HepG2 (cell line): ENCODE measurements around the gene MACROD2. TPM values are rescaled to one million over a fixed set of nuclear protein-coding genes. Genes with fewer than 3 reads are reported as not detected.

ENCODE experiments used
- ATAC-seq: fragments of 200-7000 bp; cut with Tn5 transposase; 3 replicates; pipeline ENCODE4 v1.9.1; 2020; ENCODE audit warnings: mild to moderate bottlenecking, moderate library complexity
- BruUV-seq: library from RNA; stranded (reverse); fragments of 400-500 nt; replicated peaks from 2 replicates; lab custom pipeline; 2021; lab: Mats Ljungman, UMichigan
- CTCF ChIA-PET: fragments of 300-600 bp; formaldehyde crosslinking; extraction: SDS; loops from one replicate; lab custom pipeline; 2021; ENCODE audit warnings: low total read pairs, inconsistent platforms, low intra/inter-chr PET ratio; lab: Yijun Ruan, JAX
- POLR2A ChIA-PET: fragments of 350-600 bp; sonication (Branson Sonifier 250); formaldehyde crosslinking; loops from one replicate; lab custom pipeline; 2020; ENCODE audit warnings: antibody characterized with exemption, inconsistent platforms; lab: Yijun Ruan, JAX
- DNase-seq: peaks from one replicate; pipeline ENCODE4 v3.0.0-alpha.2; 2015; ENCODE audit warnings: low spot score
- FAIRE-seq: peaks from 3 replicates; lab custom pipeline; 2011; peaks lifted over from hg19 to GRCh38; lab: Jason Lieb, UNC
- H2AFZ ChIP-seq: one replicate; pipeline ENCODE4 v1.6.1; 2011; ENCODE audit warnings: low read length, inconsistent platforms
- H3K27ac ChIP-seq: fragments of 300-600 bp; 3 replicates; pipeline ENCODE4 v1.8.0; 2011; ENCODE audit warnings: mixed run types, mild to moderate bottlenecking, mixed read lengths, low read length, inconsistent platforms; ENCODE audit not compliant: insufficient read depth; ENCODE audit errors: extremely low read length
- H3K27me3 ChIP-seq, 2 experiments: fragments of 200-600 bp in 1 of 2; 2 replicates in 1 of 2; 3 replicates in 1 of 2; pipeline versions ENCODE4 v1.6.0 to v1.8.0; 2011; ENCODE audit warnings: low read length in 2 of 2, mild to moderate bottlenecking in 2 of 2, moderate library complexity in 2 of 2, inconsistent platforms in 1 of 2; ENCODE audit not compliant: insufficient read depth in 2 of 2, control insufficient read depth in 1 of 2
- H3K36me3 ChIP-seq, 2 experiments: fragments of 200-600 bp in 1 of 2; replicated peaks in 1 of 2; 2 replicates in 1 of 2; 3 replicates in 1 of 2; pipeline versions ENCODE4 v1.5.1 to v1.8.0; 2011; ENCODE audit warnings: low read length in 2 of 2, inconsistent platforms in 1 of 2; ENCODE audit not compliant: insufficient read depth in 2 of 2, control insufficient read depth in 1 of 2
- H3K4me1 ChIP-seq: 2 replicates; pipeline ENCODE4 v1.5.1; 2012; ENCODE audit warnings: low read length, inconsistent platforms; ENCODE audit not compliant: insufficient read depth
- H3K4me2 ChIP-seq: 2 replicates; pipeline ENCODE4 v1.6.0; 2011; ENCODE audit warnings: low read depth, low read length, inconsistent platforms
- H3K4me3 ChIP-seq, 3 experiments: fragments of 200-600 bp in 1 of 3; sonication (generic), shearing (Covaris generic) in 1 of 3; replicated peaks in 1 of 3; 2 replicates each; pipeline ENCODE4 v1.5.1; 2011 to 2016; ENCODE audit warnings: low read length in 3 of 3, inconsistent platforms in 2 of 3, low read depth in 2 of 3, mild to moderate bottlenecking in 2 of 3, control low read depth in 1 of 3, mixed read lengths in 1 of 3; ENCODE audit not compliant: insufficient read depth in 1 of 3
- H3K79me2 ChIP-seq: one replicate; pipeline ENCODE4 v1.6.1; 2011; ENCODE audit warnings: low read length, inconsistent platforms; ENCODE audit not compliant: insufficient read depth
- H3K9ac ChIP-seq: 2 replicates; pipeline ENCODE4 v1.6.0; 2011; ENCODE audit warnings: mild to moderate bottlenecking, low read depth, low read length, inconsistent platforms; ENCODE audit not compliant: insufficient read depth
- H3K9me3 ChIP-seq: 2 replicates; pipeline ENCODE4 v1.5.1; 2012; ENCODE audit warnings: mild to moderate bottlenecking, low read length
- H4K20me1 ChIP-seq: 2 replicates; pipeline ENCODE4 v1.6.0; 2011; ENCODE audit warnings: inconsistent platforms, mild to moderate bottlenecking, low read length, moderate library complexity; ENCODE audit not compliant: insufficient read depth
- CREB1 ChIP-seq, 2 experiments: fragments of 450-650 bp in 1 of 2; IDR thresholded peaks; 2 replicates each; pipeline ENCODE4 v1.6.1; 2016 to 2017; ENCODE audit warnings: control low read depth in 1 of 2, mild to moderate bottlenecking in 1 of 2, missing compliant biosample characterization in 1 of 2, missing genetic modification characterization in 1 of 2
- FOXA1 ChIP-seq, 2 experiments: fragments of 450-650 bp in 1 of 2; sonication (generic) in 1 of 2; formaldehyde crosslinking in 1 of 2; IDR thresholded peaks; 2 replicates each; pipeline versions ENCODE4 v1.4.0 to v1.6.1; 2016 to 2020; ENCODE audit warnings: missing genetic modification reagents in 1 of 2
- NR2F2 ChIP-seq: IDR thresholded peaks from 2 replicates; pipeline ENCODE4 v1.6.1; 2012; ENCODE audit warnings: low read depth, inconsistent platforms, borderline replicate concordance
- ZNF605 ChIP-seq: sonication (generic); formaldehyde crosslinking; IDR thresholded peaks from 2 replicates; pipeline ENCODE4 v1.8.0; 2022; ENCODE audit warnings: mild to moderate bottlenecking, missing genetic modification reagents
- WGBS: methylation state at CpG from one replicate; pipeline ENCODE4 v1.1.6; 2017; ENCODE audit warnings: low lambda C conversion rate; 5-methylcytosine and 5-hydroxymethylcytosine counted together
- in situ Hi-C: cut with HindIII; loops from 2 replicates; pipeline ENCODE4 v1.10.0; 2017; ENCODE audit warnings: low pct_unique_long_range_greater_than_20kb; ENCODE audit not compliant: extremely low pct_ligation_motif_present
- intact Hi-C: fragments of 100-400 bp; cut with micrococcal nuclease; formaldehyde crosslinking; loops from one replicate; pipeline ENCODE4 v1.10.0; 2022; ENCODE audit not compliant: unreplicated experiment
- polyA plus RNA-seq, 8 experiments: library from polyadenylated mRNA; depleted of rRNA in 3 of 8; stranded (reverse) in 7 of 8; unstranded in 1 of 8; fragments of >200 nt; fragmentation: Illumina TruSeq in 4 of 8; extraction: Trizol in 4 of 8; gene quantifications; 2 replicates each; pipeline versions ENCODE4 v1.2.1 to v1.2.3, GENCODE V29; 2011 to 2016; ENCODE audit warnings: low read depth in 4 of 8, missing spikeins in 1 of 8, mixed read lengths in 1 of 8; ENCODE audit not compliant: insufficient read depth in 1 of 8
- total RNA-seq, 5 experiments: library from RNA; depleted of rRNA; stranded (reverse); fragments of >200 nt; fragmentation: Illumina TruSeq; extraction: Trizol; gene quantifications; 2 replicates each; pipeline ENCODE4 v1.2.3, GENCODE V29; 2016; ENCODE audit warnings: low read depth in 1 of 5
- TF ChIP-seq, protein P1 (sequence below): sonication (generic); formaldehyde crosslinking; conservative IDR thresholded peaks from 2 replicates; pipeline ENCODE4 v1.5.0; 2020; ENCODE audit warnings: missing genetic modification reagents
- TF ChIP-seq, protein P2 (sequence below): sonication (generic); formaldehyde crosslinking; IDR thresholded peaks from 2 replicates; pipeline ENCODE4 v1.5.0; 2020; ENCODE audit warnings: mild to moderate bottlenecking, missing genetic modification reagents, borderline replicate concordance

MACROD2 gene
- total and polyA plus RNA-seq, 2 of the 13 experiments (the other 11 are each of a cell fraction or from before 2014, with no cell fraction given): 0.13 to 0.51 TPM

DNA sequence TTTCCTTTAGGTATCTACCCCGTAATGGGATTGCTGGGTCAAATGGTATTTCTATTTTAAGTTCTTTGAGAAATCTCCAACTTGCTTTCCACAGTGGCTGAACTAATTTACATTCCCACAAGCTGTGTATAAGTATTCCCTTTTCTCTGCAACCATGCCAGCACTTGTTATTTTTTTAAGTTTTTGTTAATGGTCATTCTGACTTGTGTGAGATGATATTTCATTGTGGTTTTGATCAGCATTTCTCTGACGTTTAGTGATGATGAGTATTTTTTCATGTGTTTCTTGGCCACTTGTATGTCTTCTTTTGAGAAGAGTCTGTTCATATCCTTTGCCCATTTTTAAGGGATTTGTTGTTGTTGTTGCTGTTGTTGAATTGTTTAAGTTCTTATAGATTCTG, 1706.8 kb downstream of the MACROD2 start:
- Histone ChIP-seq H3K4me2 (no peak overlapping the region), H3K9ac (no peak overlapping the region), H3K27me3 (no peaks in the 10 kb centered on the region), H3K36me3 (no peaks in the 10 kb centered on the region), H2AFZ (no peak overlapping the region), H4K20me1 (no peaks in the 10 kb centered on the region), H3K4me3 (no peak overlapping the region), H3K4me1 (no peaks in the 10 kb centered on the region), H3K27ac (no peak overlapping the region), H3K9me3 (0 out of 2 replicates have a peak, but pooled peaks cover 3% of the 10 kb centered on the region), H3K79me2 (no peaks in the 10 kb centered on the region)
- no TSS peak for BruUV-seq
- intact Hi-C loops (no loop called here), in situ Hi-C loops (loop anchor here (10.0 kb wide), 2 partner anchors 533 to 1063 kb away; no protein-coding TSS in a partner anchor)
- under 1% methylated on average over 2 of the region's 2 CpGs for WGBS
- ChIA-PET CTCF (no interaction called here), POLR2A (no interaction called here)
- DNase-seq (no peak), ATAC-seq (no peak), FAIRE-seq (no peak)
- TF ChIP-seq CREB1 (IDR thresholded peaks at IDR 0.05): peak; percentile 18; the same call in 1 of the 2 replicates
- TF ChIP-seq CREB1 (CRISPR knock-in tag; IDR thresholded peaks at IDR 0.05): no peak
- TF ChIP-seq, protein P1, sequence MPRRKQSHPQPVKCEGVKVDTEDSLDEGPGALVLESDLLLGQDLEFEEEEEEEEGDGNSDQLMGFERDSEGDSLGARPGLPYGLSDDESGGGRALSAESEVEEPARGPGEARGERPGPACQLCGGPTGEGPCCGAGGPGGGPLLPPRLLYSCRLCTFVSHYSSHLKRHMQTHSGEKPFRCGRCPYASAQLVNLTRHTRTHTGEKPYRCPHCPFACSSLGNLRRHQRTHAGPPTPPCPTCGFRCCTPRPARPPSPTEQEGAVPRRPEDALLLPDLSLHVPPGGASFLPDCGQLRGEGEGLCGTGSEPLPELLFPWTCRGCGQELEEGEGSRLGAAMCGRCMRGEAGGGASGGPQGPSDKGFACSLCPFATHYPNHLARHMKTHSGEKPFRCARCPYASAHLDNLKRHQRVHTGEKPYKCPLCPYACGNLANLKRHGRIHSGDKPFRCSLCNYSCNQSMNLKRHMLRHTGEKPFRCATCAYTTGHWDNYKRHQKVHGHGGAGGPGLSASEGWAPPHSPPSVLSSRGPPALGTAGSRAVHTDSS (CRISPR knock-in tag): no peak

DNA sequence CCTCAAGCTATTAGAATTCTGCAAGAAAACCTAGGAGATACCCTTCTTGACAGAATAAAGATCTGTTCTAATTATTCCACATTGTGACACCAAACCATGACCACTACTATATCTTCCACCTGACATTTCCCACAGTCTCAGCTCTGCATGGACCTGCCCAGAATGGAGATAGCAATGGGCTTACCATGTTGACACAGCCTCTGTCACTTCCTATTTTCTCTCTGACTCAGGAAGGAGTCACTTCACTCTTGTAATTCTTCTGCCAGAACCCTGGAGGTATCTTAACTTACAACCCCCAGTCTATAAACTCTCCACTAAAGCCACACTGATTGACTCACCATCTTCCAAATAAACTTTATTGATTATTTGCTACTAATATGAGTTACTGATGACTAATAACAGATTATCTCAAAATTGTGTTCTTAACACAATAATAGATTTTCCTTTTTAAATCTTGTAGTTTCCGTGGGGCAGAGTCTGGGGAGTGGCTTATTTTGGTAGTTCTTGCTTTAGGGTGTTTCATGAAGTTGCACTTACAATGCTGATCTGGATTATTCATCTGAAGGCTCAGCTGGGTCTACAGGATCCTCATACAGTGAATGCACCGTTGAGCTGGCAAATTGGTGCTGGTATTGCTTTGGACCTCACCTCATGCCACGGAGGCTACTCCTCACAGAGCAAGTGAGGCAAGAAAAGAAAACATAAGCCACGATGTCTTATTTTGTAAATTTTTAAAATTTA, 1708.0 kb downstream of the MACROD2 start:
- Histone ChIP-seq H3K36me3 (no peaks in the 10 kb centered on the region), H3K4me1 (no peaks in the 10 kb centered on the region), H3K4me2 (no peak overlapping the region), H3K9ac (no peak overlapping the region), H3K27me3 (no peaks in the 10 kb centered on the region), H4K20me1 (no peaks in the 10 kb centered on the region), H3K27ac (no peak overlapping the region), H3K4me3 (no peak overlapping the region), H3K9me3 (no peaks in the 10 kb centered on the region), H3K79me2 (no peaks in the 10 kb centered on the region), H2AFZ (no peak overlapping the region)
- CTCF ChIA-PET: no interaction called here
- peak; percentile 14 for DNase-seq
- intact Hi-C loops (no loop called here), in situ Hi-C loops (loop anchor here (10.0 kb wide), 2 partner anchors 531 to 1061 kb away; no protein-coding TSS in a partner anchor)
- no TSS peak for BruUV-seq
- no peak; the same call in 2 of the 3 replicates for ATAC-seq
- POLR2A ChIA-PET: no interaction called here
- no peak for FAIRE-seq
- WGBS: 2% methylated on average over 4 of the region's 4 CpGs
- TF ChIP-seq ZNF605 (CRISPR knock-in tag) (no peak), FOXA1 (IDR thresholded peaks at IDR 0.05) (no peak), FOXA1 (CRISPR knock-in tag; IDR thresholded peaks at IDR 0.05) (peak; percentile 37; the same call in 1 of the 2 replicates), NR2F2 (no peak)
- TF ChIP-seq, protein P2, sequence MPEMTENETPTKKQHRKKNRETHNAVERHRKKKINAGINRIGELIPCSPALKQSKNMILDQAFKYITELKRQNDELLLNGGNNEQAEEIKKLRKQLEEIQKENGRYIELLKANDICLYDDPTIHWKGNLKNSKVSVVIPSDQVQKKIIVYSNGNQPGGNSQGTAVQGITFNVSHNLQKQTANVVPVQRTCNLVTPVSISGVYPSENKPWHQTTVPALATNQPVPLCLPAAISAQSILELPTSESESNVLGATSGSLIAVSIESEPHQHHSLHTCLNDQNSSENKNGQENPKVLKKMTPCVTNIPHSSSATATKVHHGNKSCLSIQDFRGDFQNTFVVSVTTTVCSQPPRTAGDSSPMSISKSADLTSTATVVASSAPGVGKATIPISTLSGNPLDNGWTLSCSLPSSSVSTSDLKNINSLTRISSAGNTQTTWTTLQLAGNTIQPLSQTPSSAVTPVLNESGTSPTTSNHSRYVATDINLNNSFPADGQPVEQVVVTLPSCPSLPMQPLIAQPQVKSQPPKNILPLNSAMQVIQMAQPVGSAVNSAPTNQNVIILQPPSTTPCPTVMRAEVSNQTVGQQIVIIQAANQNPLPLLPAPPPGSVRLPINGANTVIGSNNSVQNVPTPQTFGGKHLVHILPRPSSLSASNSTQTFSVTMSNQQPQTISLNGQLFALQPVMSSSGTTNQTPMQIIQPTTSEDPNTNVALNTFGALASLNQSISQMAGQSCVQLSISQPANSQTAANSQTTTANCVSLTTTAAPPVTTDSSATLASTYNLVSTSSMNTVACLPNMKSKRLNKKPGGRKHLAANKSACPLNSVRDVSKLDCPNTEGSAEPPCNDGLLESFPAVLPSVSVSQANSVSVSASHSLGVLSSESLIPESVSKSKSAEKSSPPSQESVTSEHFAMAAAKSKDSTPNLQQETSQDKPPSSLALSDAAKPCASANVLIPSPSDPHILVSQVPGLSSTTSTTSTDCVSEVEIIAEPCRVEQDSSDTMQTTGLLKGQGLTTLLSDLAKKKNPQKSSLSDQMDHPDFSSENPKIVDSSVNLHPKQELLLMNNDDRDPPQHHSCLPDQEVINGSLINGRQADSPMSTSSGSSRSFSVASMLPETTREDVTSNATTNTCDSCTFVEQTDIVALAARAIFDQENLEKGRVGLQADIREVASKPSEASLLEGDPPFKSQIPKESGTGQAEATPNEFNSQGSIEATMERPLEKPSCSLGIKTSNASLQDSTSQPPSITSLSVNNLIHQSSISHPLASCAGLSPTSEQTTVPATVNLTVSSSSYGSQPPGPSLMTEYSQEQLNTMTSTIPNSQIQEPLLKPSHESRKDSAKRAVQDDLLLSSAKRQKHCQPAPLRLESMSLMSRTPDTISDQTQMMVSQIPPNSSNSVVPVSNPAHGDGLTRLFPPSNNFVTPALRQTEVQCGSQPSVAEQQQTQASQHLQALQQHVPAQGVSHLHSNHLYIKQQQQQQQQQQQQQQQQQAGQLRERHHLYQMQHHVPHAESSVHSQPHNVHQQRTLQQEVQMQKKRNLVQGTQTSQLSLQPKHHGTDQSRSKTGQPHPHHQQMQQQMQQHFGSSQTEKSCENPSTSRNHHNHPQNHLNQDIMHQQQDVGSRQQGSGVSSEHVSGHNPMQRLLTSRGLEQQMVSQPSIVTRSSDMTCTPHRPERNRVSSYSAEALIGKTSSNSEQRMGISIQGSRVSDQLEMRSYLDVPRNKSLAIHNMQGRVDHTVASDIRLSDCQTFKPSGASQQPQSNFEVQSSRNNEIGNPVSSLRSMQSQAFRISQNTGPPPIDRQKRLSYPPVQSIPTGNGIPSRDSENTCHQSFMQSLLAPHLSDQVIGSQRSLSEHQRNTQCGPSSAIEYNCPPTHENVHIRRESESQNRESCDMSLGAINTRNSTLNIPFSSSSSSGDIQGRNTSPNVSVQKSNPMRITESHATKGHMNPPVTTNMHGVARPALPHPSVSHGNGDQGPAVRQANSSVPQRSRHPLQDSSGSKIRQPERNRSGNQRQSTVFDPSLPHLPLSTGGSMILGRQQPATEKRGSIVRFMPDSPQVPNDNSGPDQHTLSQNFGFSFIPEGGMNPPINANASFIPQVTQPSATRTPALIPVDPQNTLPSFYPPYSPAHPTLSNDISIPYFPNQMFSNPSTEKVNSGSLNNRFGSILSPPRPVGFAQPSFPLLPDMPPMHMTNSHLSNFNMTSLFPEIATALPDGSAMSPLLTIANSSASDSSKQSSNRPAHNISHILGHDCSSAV (CRISPR knock-in tag): no peak
